Tibial nerve (tissue), 4 donors: ENCODE measurements around the gene LRRC8D.

Source experiments
- EP300 ChIP-seq, 2 donors: sonication (generic); formaldehyde crosslinking; IDR thresholded peaks; one replicate each; pipeline ENCODE4 v1.6.1; 2017; ENCODE audit warnings: antibody characterized with exemption in 2 of 2, mild to moderate bottlenecking in 1 of 2
- POLR2A ChIP-seq, 2 donors: fragments of 450-650 bp; IDR thresholded peaks; one replicate each; pipeline ENCODE4 v1.6.1; 2017; ENCODE audit warnings: antibody characterized with exemption in 2 of 2, mild to moderate bottlenecking in 2 of 2, moderate library complexity in 2 of 2
- TF ChIP-seq, protein P1 (sequence below), 5 experiments: fragments of 200-600 bp in 3 of 5; fragments of 450-650 bp in 2 of 5; sonication (generic) in 3 of 5; IDR thresholded peaks; one replicate each; pipeline ENCODE4 v1.5.1; 2016 to 2019; ENCODE audit warnings: antibody characterized with exemption in 5 of 5, mild to moderate bottlenecking in 3 of 5, moderate library complexity in 2 of 5

- TF ChIP-seq, protein P1, sequence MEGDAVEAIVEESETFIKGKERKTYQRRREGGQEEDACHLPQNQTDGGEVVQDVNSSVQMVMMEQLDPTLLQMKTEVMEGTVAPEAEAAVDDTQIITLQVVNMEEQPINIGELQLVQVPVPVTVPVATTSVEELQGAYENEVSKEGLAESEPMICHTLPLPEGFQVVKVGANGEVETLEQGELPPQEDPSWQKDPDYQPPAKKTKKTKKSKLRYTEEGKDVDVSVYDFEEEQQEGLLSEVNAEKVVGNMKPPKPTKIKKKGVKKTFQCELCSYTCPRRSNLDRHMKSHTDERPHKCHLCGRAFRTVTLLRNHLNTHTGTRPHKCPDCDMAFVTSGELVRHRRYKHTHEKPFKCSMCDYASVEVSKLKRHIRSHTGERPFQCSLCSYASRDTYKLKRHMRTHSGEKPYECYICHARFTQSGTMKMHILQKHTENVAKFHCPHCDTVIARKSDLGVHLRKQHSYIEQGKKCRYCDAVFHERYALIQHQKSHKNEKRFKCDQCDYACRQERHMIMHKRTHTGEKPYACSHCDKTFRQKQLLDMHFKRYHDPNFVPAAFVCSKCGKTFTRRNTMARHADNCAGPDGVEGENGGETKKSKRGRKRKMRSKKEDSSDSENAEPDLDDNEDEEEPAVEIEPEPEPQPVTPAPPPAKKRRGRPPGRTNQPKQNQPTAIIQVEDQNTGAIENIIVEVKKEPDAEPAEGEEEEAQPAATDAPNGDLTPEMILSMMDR (IDR thresholded peaks at IDR 0.05): no peak
- TF ChIP-seq POLR2A (IDR thresholded peaks at IDR 0.05): no peak
- TF ChIP-seq EP300 (IDR thresholded peaks at IDR 0.05): no peak
Observed at GRCh38 chr1:89810880-89811279, 10.0 kb upstream of the LRRC8D start.
